ENCODE data around the gene MADCAM1.
A peak's percentile ranks its signal among the peaks of the same experiment; 100 is the strongest.

Gene MADCAM1

DNA sequence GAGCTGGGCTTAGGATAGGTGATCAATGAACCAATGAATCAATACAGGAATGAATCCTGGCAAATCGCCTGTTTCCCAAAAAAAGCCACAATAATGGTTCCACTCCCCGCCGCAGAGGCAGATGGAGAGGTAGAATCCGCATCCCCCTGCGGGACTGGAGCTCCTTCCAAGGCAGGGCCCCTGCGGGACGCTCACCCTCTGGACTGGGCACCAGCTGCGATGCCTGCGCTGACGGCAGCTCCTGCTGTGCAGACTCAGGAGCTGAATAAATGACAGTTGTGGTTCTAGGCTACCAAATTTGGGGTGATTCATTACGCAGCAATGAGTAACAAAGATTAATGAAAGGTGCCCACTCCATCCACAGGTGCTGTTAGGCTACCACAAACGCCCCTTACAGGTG is 26.4 kb downstream of the MADCAM1 start:
- Histone ChIP-seq H3K36me3 (ENCODE audit: control insufficient read depth in 2 of 2, insufficient read depth in 2 of 2, low read length in 2 of 2) (no peaks in the 10 kb centered on the region), H3K4me3 (ENCODE audit: low read length in 2 of 2) (no peak overlapping the region), H3K9ac (ENCODE audit: low read depth in 1 of 2, low read length in 2 of 2) (no peak overlapping the region), H3K4me1 (ENCODE audit: control insufficient read depth in 2 of 2, insufficient read depth in 2 of 2, low read length in 2 of 2) (no peaks in the 10 kb centered on the region), H3K27me3 (ENCODE audit: control insufficient read depth in 2 of 2, insufficient read depth in 2 of 2, low read length in 2 of 2) (peaks cover 0 to 3% of the 10 kb centered on the region in 2 donors), H3K27ac (ENCODE audit: low read depth in 2 of 2, low read length in 2 of 2) (no peak overlapping the region), H3K9me3 (ENCODE audit: control insufficient read depth in 2 of 2, low read length in 2 of 2) (no peaks in the 10 kb centered on the region)

DNA sequence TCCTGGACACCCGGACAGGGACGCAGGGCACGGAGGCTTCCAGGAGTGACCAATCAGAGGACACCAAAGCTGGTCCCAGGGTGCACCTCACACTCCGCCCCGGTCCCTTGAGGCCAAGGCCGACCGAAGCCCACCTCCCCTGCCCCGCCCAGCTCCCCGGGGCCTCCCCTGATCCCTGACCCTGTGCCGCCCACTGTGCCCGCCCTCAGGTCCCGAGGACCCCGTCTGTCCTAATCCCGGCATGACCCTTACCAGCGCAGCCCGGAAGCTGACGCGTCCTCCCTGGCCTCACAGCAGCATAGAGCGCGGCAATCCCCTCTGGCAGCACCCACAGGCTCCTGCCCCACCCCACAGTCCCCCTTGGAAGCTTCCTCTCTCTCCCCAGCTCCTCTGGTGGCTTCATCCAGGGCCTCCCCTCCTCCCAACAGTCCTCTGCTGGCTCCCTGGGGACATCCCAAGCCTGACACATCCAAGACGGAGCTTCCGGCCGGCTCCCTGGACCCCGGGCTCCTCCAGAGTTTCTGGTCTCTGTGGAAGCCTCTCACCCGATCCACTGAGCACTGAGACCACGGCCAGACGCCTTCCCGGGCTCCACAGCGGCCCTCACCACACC is 27.9 kb downstream of the MADCAM1 start:
- no peaks in the 10 kb centered on the region for H3K4me1 ChIP-seq (ENCODE audit: control insufficient read depth in 2 of 2, insufficient read depth in 2 of 2, low read length in 2 of 2)
- H3K9me3 ChIP-seq (ENCODE audit: control insufficient read depth in 2 of 2, low read length in 2 of 2) = no peaks in the 10 kb centered on the region
- H3K4me3 ChIP-seq (ENCODE audit: low read length in 2 of 2) = no peak overlapping the region
- H3K27me3 ChIP-seq (ENCODE audit: control insufficient read depth in 2 of 2, insufficient read depth in 2 of 2, low read length in 2 of 2) = peaks cover 0 to 3% of the 10 kb centered on the region in 2 donors
- H3K36me3 ChIP-seq (ENCODE audit: control insufficient read depth in 2 of 2, insufficient read depth in 2 of 2, low read length in 2 of 2) = no peaks in the 10 kb centered on the region
- H3K27ac ChIP-seq (ENCODE audit: low read depth in 2 of 2, low read length in 2 of 2) = no peak overlapping the region
- H3K9ac ChIP-seq (ENCODE audit: low read depth in 1 of 2, low read length in 2 of 2) = no peak overlapping the region

DNA sequence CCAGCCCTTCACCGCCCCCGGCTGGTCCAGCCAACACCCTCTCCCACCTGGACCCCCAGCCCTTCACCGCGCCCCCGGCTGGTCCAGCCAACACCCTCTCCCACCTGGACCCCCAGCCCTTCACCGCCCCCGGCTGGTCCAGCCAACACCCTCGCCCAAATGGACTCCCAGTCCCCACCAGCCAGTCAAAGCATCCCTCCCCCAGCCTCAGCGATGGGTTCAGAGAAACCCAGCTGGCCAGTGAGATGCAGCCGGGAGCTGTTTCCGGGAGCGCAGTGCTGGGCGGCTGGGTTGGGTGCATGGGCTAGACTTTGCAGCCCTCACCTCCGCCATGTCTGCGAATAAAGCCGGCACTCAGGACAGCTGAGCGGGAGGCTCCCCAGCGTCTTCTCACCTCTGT is 28.7 kb downstream of the MADCAM1 start:
- H3K27ac ChIP-seq (ENCODE audit: low read depth in 2 of 2, low read length in 2 of 2) = no peak overlapping the region
- no peak overlapping the region for H3K9ac ChIP-seq (ENCODE audit: low read depth in 1 of 2, low read length in 2 of 2)
- peaks cover 0 to 3% of the 10 kb centered on the region in 2 donors for H3K27me3 ChIP-seq (ENCODE audit: control insufficient read depth in 2 of 2, insufficient read depth in 2 of 2, low read length in 2 of 2)
- no peaks in the 10 kb centered on the region for H3K4me1 ChIP-seq (ENCODE audit: control insufficient read depth in 2 of 2, insufficient read depth in 2 of 2, low read length in 2 of 2)
- H3K4me3 ChIP-seq (ENCODE audit: low read length in 2 of 2) = no peak overlapping the region
- H3K36me3 ChIP-seq (ENCODE audit: control insufficient read depth in 2 of 2, insufficient read depth in 2 of 2, low read length in 2 of 2) = no peaks in the 10 kb centered on the region
- no peaks in the 10 kb centered on the region for H3K9me3 ChIP-seq (ENCODE audit: control insufficient read depth in 2 of 2, low read length in 2 of 2)

DNA sequence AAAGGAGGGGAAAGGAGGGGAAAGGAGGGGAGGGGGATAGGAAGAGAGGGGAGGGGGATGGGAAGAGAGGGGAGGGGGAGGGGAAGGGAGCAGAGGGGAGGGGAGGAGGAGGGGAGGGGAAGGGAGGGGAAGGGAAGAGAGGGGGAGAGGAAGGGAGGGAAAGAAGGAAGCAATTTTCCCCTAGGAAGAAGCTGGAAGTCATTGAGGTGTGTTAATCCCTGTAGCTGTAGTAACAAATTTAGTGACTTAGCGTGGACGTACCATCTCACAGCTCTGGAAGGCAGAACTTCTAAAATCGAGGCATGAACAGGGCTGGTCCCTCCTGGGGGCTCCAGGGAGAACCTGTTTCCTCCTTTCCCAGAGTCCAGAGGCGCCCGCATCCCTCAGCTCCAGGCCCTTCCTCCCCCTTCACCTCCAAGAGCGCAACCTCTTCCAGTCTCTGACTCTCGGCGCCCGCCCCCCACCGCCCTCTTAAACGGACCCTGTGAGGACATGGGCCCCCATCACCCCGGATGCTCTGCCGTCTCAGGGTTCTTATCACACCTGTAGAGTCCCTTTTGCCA is 29.7 kb downstream of the MADCAM1 start:
- Histone ChIP-seq H3K9me3 (ENCODE audit: control insufficient read depth in 2 of 2, low read length in 2 of 2) (no peaks in the 10 kb centered on the region), H3K27me3 (ENCODE audit: control insufficient read depth in 2 of 2, insufficient read depth in 2 of 2, low read length in 2 of 2) (peaks cover 0 to 3% of the 10 kb centered on the region in 2 donors), H3K4me1 (ENCODE audit: control insufficient read depth in 2 of 2, insufficient read depth in 2 of 2, low read length in 2 of 2) (peaks cover 3 to 4% of the 10 kb centered on the region in 2 donors), H3K9ac (ENCODE audit: low read depth in 1 of 2, low read length in 2 of 2) (no peak overlapping the region), H3K4me3 (ENCODE audit: low read length in 2 of 2) (no peak overlapping the region), H3K27ac (ENCODE audit: low read depth in 2 of 2, low read length in 2 of 2) (no peak overlapping the region), H3K36me3 (ENCODE audit: control insufficient read depth in 2 of 2, insufficient read depth in 2 of 2, low read length in 2 of 2) (no peaks in the 10 kb centered on the region)

DNA sequence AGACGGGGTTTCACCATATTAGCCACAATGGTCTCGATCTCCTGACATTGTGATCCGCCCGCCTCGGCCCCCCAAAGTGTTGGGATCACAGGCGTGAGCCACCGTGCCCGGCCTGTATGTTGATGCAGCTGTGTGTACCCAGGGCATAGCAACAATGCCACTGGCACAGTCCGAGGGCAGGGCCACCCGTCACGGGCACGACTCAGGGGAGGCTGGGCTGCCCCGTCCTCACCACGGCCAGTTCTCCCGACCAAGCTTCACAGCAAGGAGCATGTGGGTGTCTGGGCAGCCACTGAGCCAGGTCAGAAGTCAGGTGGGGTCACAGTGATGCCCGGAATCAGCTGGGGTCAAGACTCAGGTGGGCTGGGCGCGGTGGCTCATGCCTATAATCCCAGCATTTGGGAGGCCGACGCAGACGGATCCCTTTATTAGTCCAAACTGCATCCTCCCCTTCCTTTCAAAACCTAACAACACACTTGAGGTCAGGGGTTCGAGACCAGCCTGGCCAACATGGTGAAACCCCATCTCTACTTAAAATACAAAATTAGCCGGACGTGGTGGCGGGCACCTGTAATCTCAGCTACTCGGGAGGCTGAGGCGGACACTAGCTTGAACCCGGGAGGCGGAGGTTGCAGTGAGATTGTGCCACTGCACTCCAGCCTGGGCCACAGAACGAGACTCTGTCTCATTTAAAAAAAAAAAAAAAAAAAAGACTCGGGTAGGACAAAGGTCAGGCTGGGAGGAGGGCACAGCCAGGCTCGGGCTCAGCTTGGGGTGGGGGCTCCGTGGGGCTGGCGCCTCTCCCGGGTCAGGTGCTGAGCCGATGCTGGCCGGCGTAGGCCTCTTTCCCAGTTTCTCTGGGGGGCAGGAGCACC is 34.1 kb downstream of the MADCAM1 start:
- peak overlapping the region; percentile 52 to 90 for H3K9ac ChIP-seq (ENCODE audit: low read depth in 1 of 2, low read length in 2 of 2)
- H3K27me3 ChIP-seq (ENCODE audit: control insufficient read depth in 2 of 2, insufficient read depth in 2 of 2, low read length in 2 of 2) = peaks cover 0 to under 1% of the 10 kb centered on the region in 2 donors
- no peaks in the 10 kb centered on the region for H3K9me3 ChIP-seq (ENCODE audit: control insufficient read depth in 2 of 2, low read length in 2 of 2)
- no peaks in the 10 kb centered on the region for H3K36me3 ChIP-seq (ENCODE audit: control insufficient read depth in 2 of 2, insufficient read depth in 2 of 2, low read length in 2 of 2)
- H3K4me1 ChIP-seq (ENCODE audit: control insufficient read depth in 2 of 2, insufficient read depth in 2 of 2, low read length in 2 of 2) = peaks cover 16 to 23% of the 10 kb centered on the region in 2 donors
- peak overlapping the region; percentile 92 to 94 for H3K27ac ChIP-seq (ENCODE audit: low read depth in 2 of 2, low read length in 2 of 2)
- peak overlapping the region; percentile 75 to 79 for H3K4me3 ChIP-seq (ENCODE audit: low read length in 2 of 2)

DNA sequence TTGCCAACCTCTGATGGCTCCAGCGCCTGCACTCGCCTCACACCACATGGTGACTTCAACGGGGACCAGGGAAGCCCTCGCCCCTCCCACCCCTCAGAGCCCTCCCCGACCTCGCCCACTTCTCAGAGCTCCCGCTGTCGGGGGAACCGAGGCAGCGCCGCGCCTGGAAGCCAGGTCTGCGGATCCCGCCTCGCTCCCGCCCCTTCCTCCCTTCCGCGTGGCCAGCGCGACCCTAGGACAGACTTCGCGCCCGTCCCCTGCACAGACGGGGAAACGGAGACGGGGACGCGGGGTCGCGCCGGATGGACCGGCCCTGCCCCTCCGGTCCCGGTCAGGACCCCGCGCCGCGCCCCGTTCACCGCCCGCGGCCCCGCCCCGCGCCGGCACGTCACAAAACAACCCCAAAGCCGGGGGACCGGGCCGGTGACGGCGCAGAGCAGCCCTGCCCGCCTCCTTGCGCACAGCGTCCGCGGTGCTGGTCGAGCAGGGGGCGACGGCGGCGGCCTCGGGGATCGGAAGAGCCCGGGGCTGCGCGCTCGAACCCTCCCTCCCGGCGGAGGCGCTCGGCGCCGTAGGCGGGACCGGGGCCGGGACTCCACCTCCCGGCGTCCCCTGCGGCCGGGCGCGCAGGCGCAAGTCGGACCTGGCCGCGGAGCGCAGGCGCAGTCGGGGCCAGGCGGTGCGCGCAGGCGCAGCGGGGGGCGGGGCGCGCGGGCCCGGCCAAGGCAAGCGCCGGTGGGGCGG is 34.9 kb downstream of the MADCAM1 start:
- H3K27ac ChIP-seq (ENCODE audit: low read depth in 2 of 2, low read length in 2 of 2) = peak overlapping the region; percentile 92 to 94
- H3K4me3 ChIP-seq (ENCODE audit: low read length in 2 of 2) = peak overlapping the region; percentile 75 to 79
- no peaks in the 10 kb centered on the region for H3K27me3 ChIP-seq (ENCODE audit: control insufficient read depth in 2 of 2, insufficient read depth in 2 of 2, low read length in 2 of 2)
- H3K9ac ChIP-seq (ENCODE audit: low read depth in 1 of 2, low read length in 2 of 2) = peak overlapping the region; percentile 52 to 90
- H3K4me1 ChIP-seq (ENCODE audit: control insufficient read depth in 2 of 2, insufficient read depth in 2 of 2, low read length in 2 of 2) = peaks cover 19 to 23% of the 10 kb centered on the region in 2 donors
- H3K36me3 ChIP-seq (ENCODE audit: control insufficient read depth in 2 of 2, insufficient read depth in 2 of 2, low read length in 2 of 2) = peaks cover 3 to 7% of the 10 kb centered on the region in 2 donors
- no peaks in the 10 kb centered on the region for H3K9me3 ChIP-seq (ENCODE audit: control insufficient read depth in 2 of 2, low read length in 2 of 2)

DNA sequence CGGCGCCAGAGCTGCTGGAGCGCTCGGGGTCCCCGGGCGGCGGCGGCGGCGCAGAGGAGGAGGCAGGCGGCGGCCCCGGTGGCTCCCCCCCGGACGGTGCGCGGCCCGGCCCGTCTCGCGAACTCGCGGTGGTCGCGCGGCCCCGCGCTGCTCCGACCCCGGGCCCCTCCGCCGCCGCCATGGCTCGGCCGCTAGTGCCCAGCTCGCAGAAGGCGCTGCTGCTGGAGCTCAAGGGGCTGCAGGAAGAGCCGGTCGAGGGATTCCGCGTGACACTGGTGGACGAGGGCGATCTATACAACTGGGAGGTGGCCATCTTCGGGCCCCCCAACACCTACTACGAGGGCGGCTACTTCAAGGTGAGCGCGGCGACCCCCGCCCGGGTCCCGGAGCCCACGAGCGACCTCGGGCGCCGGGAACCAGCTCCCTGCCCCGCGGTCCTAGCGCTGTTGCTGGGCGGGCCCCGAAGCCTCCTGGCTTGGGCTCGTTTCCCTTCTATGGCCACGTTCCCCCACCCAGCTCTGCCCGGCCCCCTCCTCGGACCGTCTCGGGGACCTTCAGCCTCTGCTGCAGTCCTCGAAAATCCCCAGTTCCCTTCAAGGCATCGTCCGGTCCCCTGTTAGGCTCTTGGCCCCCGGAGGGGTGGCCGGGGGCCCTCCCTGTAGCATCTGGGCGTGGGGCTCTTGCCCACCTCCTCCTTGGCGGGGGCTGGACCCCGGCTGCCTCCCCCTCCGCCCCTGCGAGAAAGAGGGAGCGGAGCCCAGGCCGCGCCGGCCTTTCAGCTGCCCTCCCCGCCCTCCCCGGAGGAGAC is 35.7 kb downstream of the MADCAM1 start, which contains the start of gene CDC34:
Gene CDC34 (plus strand): TSS at position 8 of the 808 bp plus-strand sequence. CDS start 172 bp downstream, at position 180.
- Histone ChIP-seq H3K27ac (ENCODE audit: low read depth in 2 of 2, low read length in 2 of 2) (peak within 1 kb of the TSS; percentile 92 to 94), H3K36me3 (ENCODE audit: control insufficient read depth in 2 of 2, insufficient read depth in 2 of 2, low read length in 2 of 2) (peaks cover 10 to 15% of the 10 kb centered on the region in 2 donors), H3K27me3 (ENCODE audit: control insufficient read depth in 2 of 2, insufficient read depth in 2 of 2, low read length in 2 of 2) (no peaks in the 10 kb centered on the region), H3K9ac (ENCODE audit: low read depth in 1 of 2, low read length in 2 of 2) (peak within 1 kb of the TSS; percentile 79 to 90), H3K9me3 (ENCODE audit: control insufficient read depth in 2 of 2, low read length in 2 of 2) (no peaks in the 10 kb centered on the region), H3K4me1 (ENCODE audit: control insufficient read depth in 2 of 2, insufficient read depth in 2 of 2, low read length in 2 of 2) (peaks cover 19 to 23% of the 10 kb centered on the region in 2 donors), H3K4me3 (ENCODE audit: low read length in 2 of 2) (peak within 1 kb of the TSS; percentile 81 to 92)

DNA sequence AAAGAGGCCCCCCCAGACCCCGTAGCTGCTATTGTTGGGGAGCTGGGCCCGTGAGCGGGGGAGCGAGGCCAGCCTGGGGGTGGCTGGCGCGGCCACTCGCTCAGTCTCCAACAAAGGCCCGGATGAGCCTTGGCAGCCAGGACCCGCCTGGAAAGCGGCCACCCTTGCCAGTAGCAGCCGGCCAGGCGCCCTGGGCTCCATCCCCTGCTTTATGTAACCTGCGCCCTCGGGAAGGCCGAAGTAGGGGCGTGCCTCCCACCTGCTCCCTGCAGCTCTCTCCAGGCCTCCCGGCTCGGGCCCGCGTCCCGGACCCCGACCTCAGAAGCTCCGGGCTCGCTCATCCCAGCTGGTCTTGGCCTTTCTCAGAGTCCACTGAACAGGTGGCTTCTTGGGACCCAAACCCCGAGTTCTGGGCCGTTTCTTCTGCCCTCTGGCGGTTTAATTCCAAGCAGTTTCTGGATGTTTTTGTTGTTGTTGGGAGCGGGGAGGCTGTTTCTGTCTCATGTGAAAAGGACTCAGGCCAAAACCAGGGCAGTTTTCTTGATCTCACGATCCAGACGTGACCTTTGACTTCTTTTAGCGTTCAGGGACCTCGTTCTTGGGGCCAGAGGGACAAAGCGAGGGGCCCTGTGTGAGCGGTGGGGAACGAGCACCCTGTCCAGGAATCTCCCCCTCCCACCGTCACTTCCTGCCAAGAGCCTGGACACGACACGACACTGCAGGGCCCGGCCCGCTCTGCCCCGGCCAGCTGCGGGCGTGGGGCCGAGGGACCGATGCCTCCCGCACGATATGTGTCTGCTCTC is 36.5 kb downstream of the MADCAM1 start:
- Histone ChIP-seq H3K9me3 (ENCODE audit: control insufficient read depth in 2 of 2, low read length in 2 of 2) (no peaks in the 10 kb centered on the region), H3K27ac (ENCODE audit: low read depth in 2 of 2, low read length in 2 of 2) (peak overlapping the region; percentile 77 to 82), H3K4me1 (ENCODE audit: control insufficient read depth in 2 of 2, insufficient read depth in 2 of 2, low read length in 2 of 2) (peaks cover 19 to 23% of the 10 kb centered on the region in 2 donors), H3K36me3 (ENCODE audit: control insufficient read depth in 2 of 2, insufficient read depth in 2 of 2, low read length in 2 of 2) (peaks cover 10 to 17% of the 10 kb centered on the region in 2 donors), H3K27me3 (ENCODE audit: control insufficient read depth in 2 of 2, insufficient read depth in 2 of 2, low read length in 2 of 2) (no peaks in the 10 kb centered on the region), H3K4me3 (ENCODE audit: low read length in 2 of 2) (peak overlapping the region; percentile 81 to 92), H3K9ac (ENCODE audit: low read depth in 1 of 2, low read length in 2 of 2) (peak overlapping the region; percentile 79 to 83)

All from mucosa of rectum (tissue), 2 donors.